ENCODE results near the gene TYRO3.
A peak's percentile ranks its signal among the peaks of the same experiment; 100 is the strongest.

Gene TYRO3

GRCh38 chr15:41603411-41603935, 44.5 kb downstream of the TYRO3 start:
- no peak for DNase-seq (ENCODE audit: low read depth in 4 of 4, low spot score in 1 of 4)

GRCh38 chr15:41603941-41604911, 45.2 kb downstream of the TYRO3 start:
- peak in 2 of 4 experiments; percentile 15 to 28 for DNase-seq (ENCODE audit: low read depth in 4 of 4, low spot score in 1 of 4)

- DNase-seq (ENCODE audit: low read depth in 4 of 4, low spot score in 1 of 4): no peak
Measured at GRCh38 chr15:41605566-41605965, 46.6 kb downstream of the TYRO3 start.

- no peak for DNase-seq (ENCODE audit: low read depth in 4 of 4, low spot score in 1 of 4)
Measured at GRCh38 chr15:41606997-41607396, 48.0 kb downstream of the TYRO3 start.

- no peak for DNase-seq (ENCODE audit: low read depth in 4 of 4, low spot score in 1 of 4)
Measured at GRCh38 chr15:41609123-41609522, 50.1 kb downstream of the TYRO3 start.

- DNase-seq (ENCODE audit: low read depth in 4 of 4, low spot score in 1 of 4): no peak
Measured at GRCh38 chr15:41610048-41610447, 51.0 kb downstream of the TYRO3 start.

GRCh38 chr15:41620536-41621199, 61.7 kb downstream of the TYRO3 start:
- DNase-seq (ENCODE audit: low read depth in 4 of 4, low spot score in 1 of 4): no peak

- DNase-seq (ENCODE audit: low read depth in 4 of 4, low spot score in 1 of 4): peak; percentile 45 to 72 (median 58)
Measured at GRCh38 chr15:41621200-41622193, 62.5 kb downstream of the TYRO3 start.

GRCh38 chr15:41622901-41623300, 63.9 kb downstream of the TYRO3 start:
- no peak for DNase-seq (ENCODE audit: low read depth in 4 of 4, low spot score in 1 of 4)

- no peak for DNase-seq (ENCODE audit: low read depth in 4 of 4, low spot score in 1 of 4)
Measured at GRCh38 chr15:41627203-41627602, 68.2 kb downstream of the TYRO3 start.

GRCh38 chr15:41629463-41629862, 70.5 kb downstream of the TYRO3 start:
- no peak for DNase-seq (ENCODE audit: low read depth in 4 of 4, low spot score in 1 of 4)

GRCh38 chr15:41629883-41630282, 70.9 kb downstream of the TYRO3 start:
- no peak for DNase-seq (ENCODE audit: low read depth in 4 of 4, low spot score in 1 of 4)

- DNase-seq (ENCODE audit: low read depth in 4 of 4, low spot score in 1 of 4): no peak
Measured at GRCh38 chr15:41630616-41631217, 71.7 kb downstream of the TYRO3 start.

- DNase-seq (ENCODE audit: low read depth in 4 of 4, low spot score in 1 of 4): no peak
Measured at GRCh38 chr15:41631880-41632470, 73.0 kb downstream of the TYRO3 start.
